ENCODE data around the gene TLE5. TPM values are rescaled to one million over a fixed set of nuclear protein-coding genes. Genes with fewer than 3 reads are reported as not detected.

TLE5 gene
- polyA plus RNA-seq, 1 donor from 2014 or later: 153 TPM

GRCh38 chr19:3027981-3028304, 34.4 kb downstream of the TLE5 start:
- Histone ChIP-seq H3K27ac (ENCODE audit: low read length) (no peak overlapping the region), H3K4me2 (ENCODE audit: low read length) (no peak overlapping the region), H4K20me1 (ENCODE audit: insufficient read depth) (no peaks in the 10 kb centered on the region), H3K9me3 (ENCODE audit: low read length) (no peaks in the 10 kb centered on the region), H2AFZ (ENCODE audit: low read depth, low read length) (no peak overlapping the region), H3K79me2 (replicated peaks; ENCODE audit: insufficient read depth, low read length) (no peaks in the 10 kb centered on the region), H3K9ac (ENCODE audit: low read length) (no peak overlapping the region), H3K36me3 (ENCODE audit: insufficient read depth, low read length) (no peaks in the 10 kb centered on the region), H3K4me3 (ENCODE audit: low read length) (peak overlapping the region; percentile 62), H3K9me2 (ENCODE audit: insufficient read depth, low read length) (no peaks in the 10 kb centered on the region), H3K27me3 (ENCODE audit: insufficient read depth, low read depth, low read length) (peaks cover 86% of the 10 kb centered on the region), H3F3A (ENCODE audit: insufficient read depth, low read length, poor library complexity, severe bottlenecking) (no peaks in the 10 kb centered on the region)
- no peak for TF ChIP-seq POLR2AphosphoS5 (IDR thresholded peaks at IDR 0.05)
- TF ChIP-seq TAF1 (IDR thresholded peaks at IDR 0.05; ENCODE audit: low read depth): no peak
- TF ChIP-seq, protein P1, sequence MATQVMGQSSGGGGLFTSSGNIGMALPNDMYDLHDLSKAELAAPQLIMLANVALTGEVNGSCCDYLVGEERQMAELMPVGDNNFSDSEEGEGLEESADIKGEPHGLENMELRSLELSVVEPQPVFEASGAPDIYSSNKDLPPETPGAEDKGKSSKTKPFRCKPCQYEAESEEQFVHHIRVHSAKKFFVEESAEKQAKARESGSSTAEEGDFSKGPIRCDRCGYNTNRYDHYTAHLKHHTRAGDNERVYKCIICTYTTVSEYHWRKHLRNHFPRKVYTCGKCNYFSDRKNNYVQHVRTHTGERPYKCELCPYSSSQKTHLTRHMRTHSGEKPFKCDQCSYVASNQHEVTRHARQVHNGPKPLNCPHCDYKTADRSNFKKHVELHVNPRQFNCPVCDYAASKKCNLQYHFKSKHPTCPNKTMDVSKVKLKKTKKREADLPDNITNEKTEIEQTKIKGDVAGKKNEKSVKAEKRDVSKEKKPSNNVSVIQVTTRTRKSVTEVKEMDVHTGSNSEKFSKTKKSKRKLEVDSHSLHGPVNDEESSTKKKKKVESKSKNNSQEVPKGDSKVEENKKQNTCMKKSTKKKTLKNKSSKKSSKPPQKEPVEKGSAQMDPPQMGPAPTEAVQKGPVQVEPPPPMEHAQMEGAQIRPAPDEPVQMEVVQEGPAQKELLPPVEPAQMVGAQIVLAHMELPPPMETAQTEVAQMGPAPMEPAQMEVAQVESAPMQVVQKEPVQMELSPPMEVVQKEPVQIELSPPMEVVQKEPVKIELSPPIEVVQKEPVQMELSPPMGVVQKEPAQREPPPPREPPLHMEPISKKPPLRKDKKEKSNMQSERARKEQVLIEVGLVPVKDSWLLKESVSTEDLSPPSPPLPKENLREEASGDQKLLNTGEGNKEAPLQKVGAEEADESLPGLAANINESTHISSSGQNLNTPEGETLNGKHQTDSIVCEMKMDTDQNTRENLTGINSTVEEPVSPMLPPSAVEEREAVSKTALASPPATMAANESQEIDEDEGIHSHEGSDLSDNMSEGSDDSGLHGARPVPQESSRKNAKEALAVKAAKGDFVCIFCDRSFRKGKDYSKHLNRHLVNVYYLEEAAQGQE (IDR thresholded peaks at IDR 0.05; ENCODE audit: borderline replicate concordance): no peak
- no peak for TF ChIP-seq MXI1 (conservative IDR thresholded peaks at IDR 0.05; ENCODE audit: poor library complexity, severe bottlenecking)
- TF ChIP-seq EZH2 (IDR thresholded peaks at IDR 0.05; ENCODE audit: borderline replicate concordance, insufficient read depth, low read length, poor library complexity, severe bottlenecking): no peak
- TF ChIP-seq EP300 (conservative IDR thresholded peaks at IDR 0.05; ENCODE audit: poor library complexity, severe bottlenecking): no peak

DNA sequence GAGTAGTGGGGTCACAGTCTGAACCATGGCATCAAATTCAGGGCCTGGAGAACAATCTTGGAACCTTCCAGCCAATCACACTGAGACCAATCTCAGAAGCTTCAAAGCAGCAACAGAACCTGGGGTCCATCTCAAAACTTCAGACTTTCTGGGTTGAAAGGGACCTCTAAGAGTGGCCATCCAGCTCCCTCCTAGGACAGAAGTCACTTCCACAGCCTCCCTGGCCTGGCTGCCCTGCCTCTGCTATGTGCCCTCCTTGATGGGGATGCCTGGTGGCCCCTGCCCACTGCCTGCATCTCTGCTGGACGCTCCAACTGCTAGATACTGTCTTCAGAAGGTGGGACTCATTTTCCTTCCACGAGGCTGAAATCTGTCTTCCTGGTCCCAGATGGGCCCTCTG, 35.0 kb downstream of the TLE5 start:
- Histone ChIP-seq H4K20me1 (ENCODE audit: insufficient read depth) (no peaks in the 10 kb centered on the region), H2AFZ (ENCODE audit: low read depth, low read length) (no peak overlapping the region), H3K9me3 (ENCODE audit: low read length) (no peaks in the 10 kb centered on the region), H3F3A (ENCODE audit: insufficient read depth, low read length, poor library complexity, severe bottlenecking) (no peaks in the 10 kb centered on the region), H3K9me2 (ENCODE audit: insufficient read depth, low read length) (no peaks in the 10 kb centered on the region), H3K9ac (ENCODE audit: low read length) (no peak overlapping the region), H3K79me2 (replicated peaks; ENCODE audit: insufficient read depth, low read length) (no peaks in the 10 kb centered on the region), H3K4me3 (ENCODE audit: low read length) (no peak overlapping the region), H3K27me3 (ENCODE audit: insufficient read depth, low read depth, low read length) (peaks cover 80% of the 10 kb centered on the region), H3K4me2 (ENCODE audit: low read length) (no peak overlapping the region), H3K27ac (ENCODE audit: low read length) (no peak overlapping the region), H3K36me3 (ENCODE audit: insufficient read depth, low read length) (no peaks in the 10 kb centered on the region)
- TF ChIP-seq EP300 (conservative IDR thresholded peaks at IDR 0.05; ENCODE audit: poor library complexity, severe bottlenecking) (no peak), MXI1 (conservative IDR thresholded peaks at IDR 0.05; ENCODE audit: poor library complexity, severe bottlenecking) (no peak), TAF1 (IDR thresholded peaks at IDR 0.05; ENCODE audit: low read depth) (no peak), SMC3 (conservative IDR thresholded peaks at IDR 0.05; ENCODE audit: poor library complexity) (no peak), EZH2 (IDR thresholded peaks at IDR 0.05; ENCODE audit: borderline replicate concordance, insufficient read depth, low read length, poor library complexity, severe bottlenecking) (no peak), RAD21 (conservative IDR thresholded peaks at IDR 0.05) (no peak), POLR2AphosphoS5 (IDR thresholded peaks at IDR 0.05) (no peak)
- TF ChIP-seq, protein P1 (IDR thresholded peaks at IDR 0.05; ENCODE audit: borderline replicate concordance): no peak
- TF ChIP-seq, protein P2, sequence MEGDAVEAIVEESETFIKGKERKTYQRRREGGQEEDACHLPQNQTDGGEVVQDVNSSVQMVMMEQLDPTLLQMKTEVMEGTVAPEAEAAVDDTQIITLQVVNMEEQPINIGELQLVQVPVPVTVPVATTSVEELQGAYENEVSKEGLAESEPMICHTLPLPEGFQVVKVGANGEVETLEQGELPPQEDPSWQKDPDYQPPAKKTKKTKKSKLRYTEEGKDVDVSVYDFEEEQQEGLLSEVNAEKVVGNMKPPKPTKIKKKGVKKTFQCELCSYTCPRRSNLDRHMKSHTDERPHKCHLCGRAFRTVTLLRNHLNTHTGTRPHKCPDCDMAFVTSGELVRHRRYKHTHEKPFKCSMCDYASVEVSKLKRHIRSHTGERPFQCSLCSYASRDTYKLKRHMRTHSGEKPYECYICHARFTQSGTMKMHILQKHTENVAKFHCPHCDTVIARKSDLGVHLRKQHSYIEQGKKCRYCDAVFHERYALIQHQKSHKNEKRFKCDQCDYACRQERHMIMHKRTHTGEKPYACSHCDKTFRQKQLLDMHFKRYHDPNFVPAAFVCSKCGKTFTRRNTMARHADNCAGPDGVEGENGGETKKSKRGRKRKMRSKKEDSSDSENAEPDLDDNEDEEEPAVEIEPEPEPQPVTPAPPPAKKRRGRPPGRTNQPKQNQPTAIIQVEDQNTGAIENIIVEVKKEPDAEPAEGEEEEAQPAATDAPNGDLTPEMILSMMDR (IDR thresholded peaks at IDR 0.05; ENCODE audit: poor library complexity, severe bottlenecking): no peak
